GM08714 (cell line): ENCODE data around the gene CLIP4.
A peak's percentile ranks its signal among the peaks of the same experiment; 100 is the strongest.

Experiments
- H3K4me3 ChIP-seq: fragments of 200-500 bp; sonication (Bioruptor generic); 2 replicates; pipeline ENCODE4 v1.5.1; 2014; ENCODE audit warnings: mild to moderate bottlenecking, low read length, inconsistent platforms
- ZNF274 ChIP-seq: IDR thresholded peaks from 2 replicates; pipeline ENCODE4 v1.6.1; 2012; ENCODE audit warnings: mild to moderate bottlenecking, low read depth, low read length

CLIP4 gene

DNA sequence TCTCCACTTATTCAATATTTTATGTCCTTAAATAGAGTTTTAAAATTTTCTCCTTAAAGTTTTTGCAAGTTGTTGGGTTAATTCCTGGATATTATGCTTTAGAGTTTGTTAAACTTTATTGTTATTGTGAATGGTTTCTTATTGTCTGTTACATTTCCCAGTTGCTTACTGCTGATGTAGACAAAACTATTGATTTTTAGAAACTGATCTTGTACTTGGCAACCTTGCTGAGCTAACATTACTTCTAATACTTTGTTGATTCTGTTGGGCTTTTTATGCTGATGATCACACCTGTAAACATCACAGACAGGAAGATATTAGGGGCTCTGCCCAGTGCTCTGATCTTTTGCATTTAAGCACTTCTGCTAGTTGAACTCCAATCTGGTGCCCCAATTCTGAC lies 2.8 kb upstream of the CLIP4 start:
- no peak overlapping the region for H3K4me3 ChIP-seq
- TF ChIP-seq ZNF274: no peak

GRCh38 chr2:29113027-29113686 lies 2.1 kb upstream of the CLIP4 start:
- no peak for TF ChIP-seq ZNF274
- no peak overlapping the region for H3K4me3 ChIP-seq

DNA sequence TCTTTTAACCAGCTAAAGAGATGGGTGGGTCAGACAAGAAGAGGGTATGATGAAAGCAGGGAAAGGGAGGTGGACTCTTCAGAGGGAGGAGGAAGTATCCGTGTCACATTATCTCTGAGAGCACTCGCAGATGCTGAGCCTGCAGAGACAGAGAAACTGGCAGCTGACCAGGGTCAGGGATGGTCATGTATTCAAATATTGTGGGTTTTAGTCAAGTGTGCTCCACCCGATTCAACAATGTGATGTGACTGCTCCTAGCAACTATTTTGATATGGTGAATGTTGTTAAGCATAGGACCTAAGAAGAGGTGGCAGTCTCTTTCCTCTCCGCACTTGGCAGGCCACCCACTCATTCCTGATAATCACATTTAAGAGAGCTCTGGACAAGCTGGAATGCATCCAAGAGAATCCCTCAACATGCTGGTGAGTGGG lies 1.3 kb upstream of the CLIP4 start:
- H3K4me3 ChIP-seq: no peak overlapping the region; the same call in 1 of the 2 replicates
- no peak for TF ChIP-seq ZNF274

DNA sequence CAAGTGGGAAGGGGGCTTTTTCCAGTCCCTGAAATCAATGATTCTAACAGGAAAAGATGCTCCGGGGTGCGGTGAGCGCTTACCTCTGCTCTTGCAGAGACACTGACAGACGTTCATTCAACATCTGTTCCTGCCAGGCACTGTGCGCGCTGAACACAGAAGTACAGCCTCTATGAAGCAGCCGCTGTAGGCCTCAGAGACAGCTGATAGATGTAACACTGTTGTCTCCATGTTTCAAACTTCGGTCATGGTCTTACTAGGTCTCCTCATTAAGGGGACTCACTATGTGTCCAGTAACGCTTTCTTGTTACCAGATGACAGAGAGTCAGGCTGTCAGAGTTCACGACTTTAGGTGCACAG lies 649 bp upstream of the CLIP4 start:
- TF ChIP-seq ZNF274: no peak
- H3K4me3 ChIP-seq: peak overlapping the region; percentile 77; the same call in 1 of the 2 replicates

DNA sequence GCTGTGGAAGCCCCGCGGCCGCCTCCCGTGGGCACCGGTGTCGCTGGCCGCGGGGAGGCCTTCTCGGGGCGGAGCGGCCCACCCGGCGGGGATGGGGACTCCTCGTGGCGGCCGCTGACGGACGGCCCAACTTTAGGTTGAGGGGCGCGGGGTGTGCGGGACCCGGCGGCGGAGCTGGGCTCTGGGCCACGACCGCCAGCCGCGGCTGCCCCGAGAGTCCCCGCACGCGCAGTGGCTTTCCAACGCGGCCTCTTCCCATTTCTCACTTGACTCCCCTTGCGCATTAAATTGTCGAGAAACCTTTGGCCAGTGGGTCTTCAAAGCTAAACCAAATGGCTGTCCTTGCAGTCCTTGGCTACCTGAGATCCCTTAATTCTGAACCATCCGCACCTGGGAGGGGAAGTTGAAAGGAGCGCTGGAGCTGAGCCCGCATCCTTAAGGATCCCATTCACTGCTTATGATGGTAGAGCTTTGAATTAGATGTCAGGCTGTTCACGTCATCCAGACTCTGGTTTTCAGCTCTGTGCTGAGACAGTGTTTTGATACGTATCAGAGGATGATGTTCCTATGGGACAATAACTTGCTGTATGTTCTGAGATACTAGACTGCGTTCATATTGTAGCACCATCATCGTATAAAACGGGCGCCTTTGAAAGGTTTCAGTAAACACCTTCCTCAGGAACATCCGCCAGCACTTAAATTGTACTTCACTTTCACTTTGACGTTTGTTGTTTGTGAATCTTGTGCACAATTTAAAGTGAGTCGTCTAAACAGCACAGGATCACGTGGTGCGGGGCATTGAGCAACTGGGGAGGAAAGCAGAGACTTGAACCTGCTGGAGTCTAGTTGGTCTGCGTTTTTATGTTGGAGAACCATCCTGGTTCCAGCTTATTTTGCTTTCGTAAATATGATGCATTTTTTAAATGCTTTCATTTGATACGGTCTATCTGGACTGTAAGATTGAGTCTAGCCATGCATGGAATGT lies 874 bp downstream of the CLIP4 start:
- H3K4me3 ChIP-seq: peak overlapping the region; percentile 77
- TF ChIP-seq ZNF274: no peak

DNA sequence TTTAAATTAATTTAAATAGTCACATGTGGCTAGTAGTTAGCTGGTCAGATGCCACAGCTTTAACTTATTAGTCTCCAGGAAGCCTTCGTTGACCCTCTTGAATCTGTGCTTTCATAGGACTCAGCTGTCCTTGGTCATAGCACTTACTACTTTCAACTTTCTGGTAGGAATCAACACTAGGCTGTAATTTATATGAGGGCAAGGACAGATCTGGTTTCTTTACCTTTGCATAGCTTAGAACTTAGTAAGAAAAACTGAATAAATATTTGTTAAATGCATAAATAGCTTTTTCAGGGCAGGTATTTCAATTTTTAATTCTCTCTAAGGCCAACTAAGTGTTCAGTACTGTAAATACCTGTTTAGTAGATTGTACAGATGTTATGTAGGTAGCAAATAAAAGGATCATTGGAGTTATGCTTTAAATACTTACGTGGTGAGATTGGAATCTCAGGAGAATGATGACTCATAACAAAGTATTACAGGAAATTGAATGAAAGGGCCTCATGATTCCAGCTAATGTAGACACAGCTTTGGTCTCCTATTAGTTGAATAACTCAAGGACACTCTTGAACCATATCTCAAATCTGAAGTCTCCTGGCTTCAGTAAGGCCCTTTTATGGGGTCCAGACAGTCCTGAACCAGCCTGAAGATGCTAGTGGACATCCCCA lies 2.6 kb downstream of the CLIP4 start:
- TF ChIP-seq ZNF274: no peak
- H3K4me3 ChIP-seq: no peak overlapping the region

- TF ChIP-seq ZNF274: no peak
- no peak overlapping the region for H3K4me3 ChIP-seq
Observed at GRCh38 chr2:29119211-29119610, 4.0 kb downstream of the CLIP4 start.

DNA sequence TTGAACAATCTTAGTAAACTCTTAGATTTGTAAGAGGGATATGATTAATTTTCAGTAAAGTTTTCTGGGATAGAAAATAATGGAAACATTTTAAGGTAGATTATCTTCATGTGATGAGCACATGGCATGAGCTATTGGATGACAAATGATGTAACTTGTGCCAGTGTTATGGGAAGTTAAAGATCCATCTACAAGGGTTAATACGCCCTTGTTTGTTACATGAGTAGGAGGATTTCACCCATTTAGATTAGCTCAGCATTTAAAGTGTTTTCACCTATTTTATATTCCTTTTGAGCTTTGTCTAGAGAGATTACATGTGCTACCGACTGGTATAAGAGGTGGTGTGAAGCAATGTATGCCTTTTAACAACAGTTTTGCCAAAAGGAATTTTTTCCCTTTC lies 5.6 kb downstream of the CLIP4 start:
- no peak overlapping the region for H3K4me3 ChIP-seq
- no peak for TF ChIP-seq ZNF274

- no peak overlapping the region for H3K4me3 ChIP-seq
- no peak for TF ChIP-seq ZNF274
Observed at GRCh38 chr2:29123617-29124349, 8.6 kb downstream of the CLIP4 start.

GRCh38 chr2:29124504-29124903 lies 9.3 kb downstream of the CLIP4 start:
- TF ChIP-seq ZNF274: no peak
- H3K4me3 ChIP-seq: no peak overlapping the region

GRCh38 chr2:29129586-29130281 lies 14.5 kb downstream of the CLIP4 start:
- peak overlapping the region; percentile 40; the same call in 1 of the 2 replicates for H3K4me3 ChIP-seq
- no peak for TF ChIP-seq ZNF274

DNA sequence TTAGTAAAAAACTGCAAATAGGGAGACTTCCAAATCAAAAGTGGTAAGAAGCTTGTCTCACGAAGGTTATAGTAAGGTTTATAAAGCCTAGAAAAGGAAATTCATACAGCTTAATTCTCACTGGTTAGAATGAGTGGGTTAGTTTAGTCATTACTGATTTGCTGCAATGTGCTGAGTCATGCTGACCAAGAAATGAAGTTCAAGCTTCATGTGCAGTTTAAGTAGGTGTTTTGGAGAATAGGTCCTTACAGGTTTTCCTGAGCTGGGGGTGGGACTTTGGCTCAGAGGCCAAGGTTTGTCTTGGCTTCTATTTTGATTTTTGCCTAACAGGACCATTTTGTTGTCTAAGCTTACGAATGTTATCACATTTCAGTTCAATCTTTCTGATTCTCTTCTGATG lies 15.1 kb downstream of the CLIP4 start:
- peak overlapping the region; percentile 40; the same call in 1 of the 2 replicates for H3K4me3 ChIP-seq
- no peak for TF ChIP-seq ZNF274

GRCh38 chr2:29134933-29135332 lies 19.7 kb downstream of the CLIP4 start:
- no peak overlapping the region for H3K4me3 ChIP-seq
- no peak for TF ChIP-seq ZNF274
